GM23338 (cell line): ENCODE data around the gene TRIM72. TPM values are rescaled to one million over a fixed set of nuclear protein-coding genes. Genes with fewer than 3 reads are reported as not detected.

ENCODE experiments used
- ATAC-seq: fragments of 200-7000 bp; cut with Tn5 transposase; 3 replicates; pipeline ENCODE4 v1.9.1; 2020
- DNase-seq: peaks from one replicate; pipeline ENCODE4 v3.0.0-alpha.2; 2015; ENCODE audit warnings: low spot score
- H2AFZ ChIP-seq: fragments of 200-600 bp; sonication (generic); 2 replicates; pipeline ENCODE4 v1.8.0; 2016; ENCODE audit warnings: antibody characterized with exemption, mild to moderate bottlenecking, moderate library complexity
- H3F3A ChIP-seq: fragments of 200-600 bp; sonication (generic); replicated peaks from 2 replicates; pipeline ENCODE4 v1.8.0; 2017; ENCODE audit warnings: antibody characterized with exemption, mixed run types, low read depth
- H3K27ac ChIP-seq: fragments of 200-600 bp; sonication (generic); 2 replicates; pipeline ENCODE4 v1.6.1; 2016; ENCODE audit warnings: low read depth
- H3K27me3 ChIP-seq: fragments of 200-600 bp; sonication (generic); 2 replicates; pipeline ENCODE4 v1.8.0; 2016; ENCODE audit warnings: mild to moderate bottlenecking, mixed run types, moderate library complexity; ENCODE audit not compliant: insufficient read depth
- H3K36me3 ChIP-seq: fragments of 200-600 bp; sonication (generic); 2 replicates; pipeline ENCODE4 v1.8.0; 2016; ENCODE audit warnings: mild to moderate bottlenecking; ENCODE audit not compliant: insufficient read depth
- H3K4me1 ChIP-seq: fragments of 200-600 bp; sonication (generic); 2 replicates; pipeline ENCODE4 v1.8.0; 2016; ENCODE audit warnings: mild to moderate bottlenecking, moderate library complexity; ENCODE audit not compliant: insufficient read depth
- H3K4me2 ChIP-seq: fragments of 200-600 bp; sonication (generic); 2 replicates; pipeline ENCODE4 v1.7.1; 2017; ENCODE audit warnings: mixed run types
- H3K4me3 ChIP-seq: fragments of 200-600 bp; sonication (generic); 2 replicates; pipeline ENCODE4 v1.6.1; 2016; ENCODE audit warnings: mixed run types
- H3K79me2 ChIP-seq: fragments of 200-600 bp; sonication (generic); replicated peaks from 2 replicates; pipeline ENCODE4 v1.8.0; 2017; ENCODE audit warnings: mild to moderate bottlenecking; ENCODE audit not compliant: insufficient read depth
- H3K9me2 ChIP-seq: fragments of 200-600 bp; sonication (generic); 2 replicates; pipeline ENCODE4 v1.8.0; 2017; ENCODE audit not compliant: insufficient read depth
- H4K20me1 ChIP-seq: fragments of 200-600 bp; sonication (generic); replicated peaks from 2 replicates; pipeline ENCODE4 v1.8.0; 2017; ENCODE audit warnings: mild to moderate bottlenecking; ENCODE audit not compliant: insufficient read depth
- H3K27ac Mint-ChIP-seq: 2 replicates; pipeline ENCODE4 v1.8.0; 2020; ENCODE audit warnings: inconsistent platforms, mild to moderate bottlenecking, moderate library complexity, mixed read lengths
- H3K27me3 Mint-ChIP-seq: 3 replicates; pipeline ENCODE4 v1.8.0; 2022; ENCODE audit warnings: low read depth, mild to moderate bottlenecking, moderate library complexity, mixed read lengths, inconsistent platforms; ENCODE audit not compliant: insufficient read depth, poor library complexity
- H3K36me3 Mint-ChIP-seq: 3 replicates; pipeline ENCODE4 v1.8.0; 2021; ENCODE audit warnings: low read depth, mild to moderate bottlenecking, inconsistent platforms, moderate library complexity, mixed read lengths
- H3K4me1 Mint-ChIP-seq: 3 replicates; pipeline ENCODE4 v1.8.0; 2020; ENCODE audit warnings: mild to moderate bottlenecking, inconsistent platforms, mixed read lengths
- H3K4me3 Mint-ChIP-seq: 3 replicates; pipeline ENCODE4 v1.8.0; 2021; ENCODE audit warnings: moderate library complexity, mild to moderate bottlenecking, inconsistent platforms, mixed read lengths
- H3K9me3 Mint-ChIP-seq: 3 replicates; pipeline ENCODE4 v1.8.0; 2020; ENCODE audit warnings: moderate library complexity, mild to moderate bottlenecking, inconsistent platforms, mixed read lengths
- CREB1 ChIP-seq: fragments of 250-450 bp; sonication (Bioruptor Pico); IDR thresholded peaks from 2 replicates; pipeline ENCODE4 v1.5.0; 2020; ENCODE audit warnings: low read depth, mild to moderate bottlenecking, moderate library complexity
- CTCF ChIP-seq, 2 experiments: fragments of 200-600 bp in 1 of 2; sonication (generic) in 1 of 2; conservative IDR thresholded peaks; 2 replicates each; pipeline versions ENCODE4 v1.5.1 to v1.6.1; 2016 to 2017; ENCODE audit warnings: antibody characterized with exemption in 2 of 2, low read depth in 2 of 2, mild to moderate bottlenecking in 2 of 2, moderate library complexity in 1 of 2
- ETS1 ChIP-seq: IDR thresholded peaks from 2 replicates; pipeline ENCODE4 v1.6.1; 2016; ENCODE audit warnings: antibody characterized with exemption
- EZH2 ChIP-seq: fragments of 200-600 bp; sonication (generic); IDR thresholded peaks from one replicate; pipeline ENCODE4 v1.8.0; 2017; ENCODE audit warnings: antibody characterized with exemption, mild to moderate bottlenecking, low read depth; ENCODE audit not compliant: unreplicated experiment
- EZH2phosphoT487 ChIP-seq: fragments of 200-600 bp; sonication (generic); IDR thresholded peaks from one replicate; pipeline ENCODE4 v1.8.1; 2018; ENCODE audit warnings: antibody characterized with exemption; ENCODE audit not compliant: unreplicated experiment
- JUNB ChIP-seq: IDR thresholded peaks from one replicate; pipeline ENCODE4 v1.6.1; 2016; ENCODE audit warnings: antibody characterized with exemption; ENCODE audit not compliant: unreplicated experiment
- NANOG ChIP-seq: IDR thresholded peaks from 2 replicates; pipeline ENCODE4 v1.6.1; 2016; ENCODE audit warnings: antibody characterized with exemption, borderline replicate concordance
- POLR2AphosphoS5 ChIP-seq: IDR thresholded peaks from 2 replicates; pipeline ENCODE4 v1.6.1; 2016; ENCODE audit warnings: antibody characterized with exemption, low read depth
- STAT1 ChIP-seq: IDR thresholded peaks from one replicate; pipeline ENCODE4 v1.6.1; 2016; ENCODE audit warnings: antibody characterized with exemption; ENCODE audit not compliant: unreplicated experiment
- ZNF114 ChIP-seq: fragments of 250-450 bp; sonication (Bioruptor Pico); IDR thresholded peaks from 2 replicates; pipeline ENCODE4 v1.5.0; 2020; ENCODE audit warnings: mild to moderate bottlenecking, moderate library complexity
- ZNF331 ChIP-seq: fragments of 250-450 bp; sonication (Bioruptor Pico); IDR thresholded peaks from 2 replicates; pipeline ENCODE4 v1.5.0; 2020; ENCODE audit warnings: low read depth, mild to moderate bottlenecking, moderate library complexity
- ZNF462 ChIP-seq: fragments of 250-450 bp; sonication (Bioruptor Pico); IDR thresholded peaks from 2 replicates; pipeline ENCODE4 v1.5.0; 2020; ENCODE audit warnings: mild to moderate bottlenecking, moderate library complexity
- polyA plus RNA-seq: library from polyadenylated mRNA; unstranded; fragments of >200 nt; fragmentation: Nextera tagmentation; extraction: Ambion mirVana; gene quantifications from 2 replicates; pipeline ENCODE4 v1.2.1, GENCODE V29; 2016
- total RNA-seq: library from RNA; depleted of rRNA; stranded (reverse); fragments of >200 nt; shearing (Covaris generic); gene quantifications from 2 replicates; pipeline ENCODE4 v1.2.3, GENCODE V29; 2014
- TF ChIP-seq, protein P1 (sequence below): IDR thresholded peaks from one replicate; pipeline ENCODE4 v1.6.1; 2018; ENCODE audit warnings: antibody characterized with exemption; ENCODE audit not compliant: unreplicated experiment

Gene TRIM72
- total and polyA plus RNA-seq, 2 experiments from 2014 or later: 0.81 to 1.3 TPM

DNA sequence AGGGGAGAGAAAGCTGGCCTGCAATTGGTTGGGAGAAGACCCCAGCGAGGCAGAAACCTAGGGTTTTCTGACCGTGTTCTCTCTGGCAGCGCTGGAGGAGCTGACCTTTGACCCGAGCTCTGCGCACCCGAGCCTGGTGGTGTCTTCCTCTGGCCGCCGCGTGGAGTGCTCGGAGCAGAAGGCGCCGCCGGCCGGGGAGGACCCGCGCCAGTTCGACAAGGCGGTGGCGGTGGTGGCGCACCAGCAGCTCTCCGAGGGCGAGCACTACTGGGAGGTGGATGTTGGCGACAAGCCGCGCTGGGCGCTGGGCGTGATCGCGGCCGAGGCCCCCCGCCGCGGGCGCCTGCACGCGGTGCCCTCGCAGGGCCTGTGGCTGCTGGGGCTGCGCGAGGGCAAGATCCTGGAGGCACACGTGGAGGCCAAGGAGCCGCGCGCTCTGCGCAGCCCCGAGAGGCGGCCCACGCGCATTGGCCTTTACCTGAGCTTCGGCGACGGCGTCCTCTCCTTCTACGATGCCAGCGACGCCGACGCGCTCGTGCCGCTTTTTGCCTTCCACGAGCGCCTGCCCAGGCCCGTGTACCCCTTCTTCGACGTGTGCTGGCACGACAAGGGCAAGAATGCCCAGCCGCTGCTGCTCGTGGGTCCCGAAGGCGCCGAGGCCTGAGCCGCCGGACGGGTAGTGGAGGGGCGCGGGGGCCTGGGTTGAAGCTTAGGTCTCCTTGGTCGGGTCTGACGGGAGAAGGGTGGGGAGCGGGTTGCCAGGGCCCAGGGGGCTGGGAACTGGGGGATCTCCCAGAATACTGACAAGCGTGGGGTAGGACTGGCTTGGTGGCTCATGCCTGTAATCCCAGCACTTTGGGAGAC is 10.4 kb downstream of the TRIM72 start:
- TF ChIP-seq, protein P1, sequence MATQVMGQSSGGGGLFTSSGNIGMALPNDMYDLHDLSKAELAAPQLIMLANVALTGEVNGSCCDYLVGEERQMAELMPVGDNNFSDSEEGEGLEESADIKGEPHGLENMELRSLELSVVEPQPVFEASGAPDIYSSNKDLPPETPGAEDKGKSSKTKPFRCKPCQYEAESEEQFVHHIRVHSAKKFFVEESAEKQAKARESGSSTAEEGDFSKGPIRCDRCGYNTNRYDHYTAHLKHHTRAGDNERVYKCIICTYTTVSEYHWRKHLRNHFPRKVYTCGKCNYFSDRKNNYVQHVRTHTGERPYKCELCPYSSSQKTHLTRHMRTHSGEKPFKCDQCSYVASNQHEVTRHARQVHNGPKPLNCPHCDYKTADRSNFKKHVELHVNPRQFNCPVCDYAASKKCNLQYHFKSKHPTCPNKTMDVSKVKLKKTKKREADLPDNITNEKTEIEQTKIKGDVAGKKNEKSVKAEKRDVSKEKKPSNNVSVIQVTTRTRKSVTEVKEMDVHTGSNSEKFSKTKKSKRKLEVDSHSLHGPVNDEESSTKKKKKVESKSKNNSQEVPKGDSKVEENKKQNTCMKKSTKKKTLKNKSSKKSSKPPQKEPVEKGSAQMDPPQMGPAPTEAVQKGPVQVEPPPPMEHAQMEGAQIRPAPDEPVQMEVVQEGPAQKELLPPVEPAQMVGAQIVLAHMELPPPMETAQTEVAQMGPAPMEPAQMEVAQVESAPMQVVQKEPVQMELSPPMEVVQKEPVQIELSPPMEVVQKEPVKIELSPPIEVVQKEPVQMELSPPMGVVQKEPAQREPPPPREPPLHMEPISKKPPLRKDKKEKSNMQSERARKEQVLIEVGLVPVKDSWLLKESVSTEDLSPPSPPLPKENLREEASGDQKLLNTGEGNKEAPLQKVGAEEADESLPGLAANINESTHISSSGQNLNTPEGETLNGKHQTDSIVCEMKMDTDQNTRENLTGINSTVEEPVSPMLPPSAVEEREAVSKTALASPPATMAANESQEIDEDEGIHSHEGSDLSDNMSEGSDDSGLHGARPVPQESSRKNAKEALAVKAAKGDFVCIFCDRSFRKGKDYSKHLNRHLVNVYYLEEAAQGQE: no peak
- no peak for TF ChIP-seq NANOG
- TF ChIP-seq ZNF331: no peak
- TF ChIP-seq CTCF (conservative IDR thresholded peaks at IDR 0.05; ENCODE audit: low read depth in 2 of 2): no peak
- no peak for TF ChIP-seq CREB1 (CRISPR knock-in tag)
- no peak for TF ChIP-seq STAT1
- no peak for TF ChIP-seq EZH2phosphoT487
- TF ChIP-seq POLR2AphosphoS5: no peak
- TF ChIP-seq JUNB: no peak
- no peak for TF ChIP-seq ZNF114 (CRISPR knock-in tag)
- no peak for TF ChIP-seq ETS1
- no peak for TF ChIP-seq ZNF462
- no peak for TF ChIP-seq EZH2
- H3K9me2 ChIP-seq: no peaks in the 10 kb centered on the region
- H3K36me3 Mint-ChIP-seq: no peaks in the 10 kb centered on the region

More for the DNA sequence above, 10.4 kb downstream of the TRIM72 start:
- Mint-ChIP-seq H3K4me1 (peaks cover 3% of the 10 kb centered on the region; the same call in 1 of the 3 replicates), H3K9me3 (no peaks in the 10 kb centered on the region; the same call in 1 of the 3 replicates), H3K27me3 (peaks cover 10% of the 10 kb centered on the region), H3K4me3 (no peak overlapping the region), H3K27ac (no peak overlapping the region)
- DNase-seq (peak; percentile 43), ATAC-seq (peak; percentile 70)
- H3K27me3 ChIP-seq: no peaks in the 10 kb centered on the region
- no peak overlapping the region for H3K27ac ChIP-seq
- H2AFZ ChIP-seq: peak overlapping the region; percentile 86; the same call in 1 of the 2 replicates
- H4K20me1 ChIP-seq: no peaks in the 10 kb centered on the region
- H3K4me2 ChIP-seq: no peak overlapping the region
- no peaks in the 10 kb centered on the region for H3K79me2 ChIP-seq
- H3K36me3 ChIP-seq: no peaks in the 10 kb centered on the region
- H3K4me1 ChIP-seq: no peaks in the 10 kb centered on the region
- H3F3A ChIP-seq: no peaks in the 10 kb centered on the region
- H3K4me3 ChIP-seq: no peak overlapping the region
